GM18508 (cell line): ENCODE measurements around the gene KNTC1.
"Not testable (repeated sequence)": the region's sequence is repeated elsewhere in the genome, so short reads cannot be mapped to it uniquely, and the experiment has no call there.

Source experiments
- ATAC-seq: cut with Tn5 transposase; IDR thresholded peaks from one replicate; pipeline ENCODE4 v1.9.1; 2021; ENCODE audit warnings: moderate number of reproducible peaks; ENCODE audit not compliant: insufficient read depth, unreplicated experiment

KNTC1 gene

GRCh38 chr12:122614839-122615238 is 87.8 kb downstream of the KNTC1 start:
- no peak for ATAC-seq

- ATAC-seq = no peak
These were observed 88.7 kb downstream of the KNTC1 start for GRCh38 chr12:122615780-122616179.

GRCh38 chr12:122635471-122635870 is 108.4 kb downstream of the KNTC1 start:
- no peak for ATAC-seq

- ATAC-seq = no peak
These were observed 116.3 kb downstream of the KNTC1 start for GRCh38 chr12:122643207-122643805.

GRCh38 chr12:122646517-122647217 is 119.6 kb downstream of the KNTC1 start:
- ATAC-seq = peak; percentile 74

- ATAC-seq = no peak
These were observed 124.6 kb downstream of the KNTC1 start for GRCh38 chr12:122651520-122652224.

GRCh38 chr12:122653291-122653690 is 126.2 kb downstream of the KNTC1 start:
- ATAC-seq = not testable (repeated sequence)

- no peak for ATAC-seq
These were observed 129.2 kb downstream of the KNTC1 start for GRCh38 chr12:122656298-122656697.

- no peak for ATAC-seq
These were observed 132.5 kb downstream of the KNTC1 start for GRCh38 chr12:122659579-122659978.

- ATAC-seq = no peak
These were observed 134.2 kb downstream of the KNTC1 start for GRCh38 chr12:122661246-122661645.

- no peak for ATAC-seq
These were observed 134.9 kb downstream of the KNTC1 start for GRCh38 chr12:122661938-122662337.

- ATAC-seq = no peak
These were observed 138.3 kb downstream of the KNTC1 start for GRCh38 chr12:122665349-122665748.

GRCh38 chr12:122665759-122666158 is 138.7 kb downstream of the KNTC1 start:
- no peak for ATAC-seq

- no peak for ATAC-seq
These were observed 141.2 kb downstream of the KNTC1 start for GRCh38 chr12:122668268-122668667.

GRCh38 chr12:122669397-122670070 is 142.5 kb downstream of the KNTC1 start:
- no peak for ATAC-seq

- no peak for ATAC-seq
These were observed 145.5 kb downstream of the KNTC1 start for GRCh38 chr12:122672515-122672914.
